Ishikawa (cell line): Measurements from ENCODE around the gene AKAP3.

ENCODE experiments used
- CEBPB ChIP-seq: IDR thresholded peaks from 2 replicates; pipeline ENCODE4 v1.6.1; 2012
- CREB1 ChIP-seq: IDR thresholded peaks from 2 replicates; pipeline ENCODE4 v1.6.1; 2012; ENCODE audit warnings: low read depth
- EGR1 ChIP-seq: IDR thresholded peaks from 2 replicates; pipeline ENCODE4 v1.6.1; 2012
- EP300 ChIP-seq: IDR thresholded peaks from 2 replicates; pipeline ENCODE4 v1.6.1; 2012; ENCODE audit warnings: borderline replicate concordance
- FOXM1 ChIP-seq: IDR thresholded peaks from 2 replicates; pipeline ENCODE4 v1.6.1; 2012; ENCODE audit warnings: low read depth, borderline replicate concordance
- NFIC ChIP-seq: IDR thresholded peaks from 2 replicates; pipeline ENCODE4 v1.6.1; 2012
- RAD21 ChIP-seq: IDR thresholded peaks from 2 replicates; pipeline ENCODE4 v1.6.1; 2012; ENCODE audit warnings: low read depth
- TAF1 ChIP-seq: IDR thresholded peaks from 2 replicates; pipeline ENCODE4 v1.6.1; 2012; ENCODE audit warnings: low read depth, mild to moderate bottlenecking
- TCF12 ChIP-seq: IDR thresholded peaks from 2 replicates; pipeline ENCODE4 v1.6.1; 2012; ENCODE audit warnings: low read depth
- TEAD4 ChIP-seq: IDR thresholded peaks from 2 replicates; pipeline ENCODE4 v1.6.1; 2012
- YY1 ChIP-seq: IDR thresholded peaks from 2 replicates; pipeline ENCODE4 v1.6.1; 2012; ENCODE audit warnings: low read depth
- ZBTB7A ChIP-seq: IDR thresholded peaks from 2 replicates; pipeline ENCODE4 v1.6.1; 2012; ENCODE audit warnings: low read depth
- TF ChIP-seq, protein P1 (sequence below): IDR thresholded peaks from 2 replicates; pipeline ENCODE4 v1.6.1; 2012; ENCODE audit warnings: low read depth, mild to moderate bottlenecking
- TF ChIP-seq, protein P2 (sequence below): IDR thresholded peaks from 2 replicates; pipeline ENCODE4 v1.6.1; 2012
- TF ChIP-seq, protein P3 (sequence below): IDR thresholded peaks from 2 replicates; pipeline ENCODE4 v1.6.1; 2012

The AKAP3 gene

GRCh38 chr12:4648501-4649357 is at the start of gene AKAP3, which contains the start of gene NDUFA9:
Gene AKAP3 (minus strand): TSS chr12:4649051. CDS start chr12:4638196, 10,855 bp downstream.
Gene NDUFA9 (plus strand): TSS chr12:4649114. CDS start chr12:4649127, 13 bp downstream.
- TF ChIP-seq, protein P1, sequence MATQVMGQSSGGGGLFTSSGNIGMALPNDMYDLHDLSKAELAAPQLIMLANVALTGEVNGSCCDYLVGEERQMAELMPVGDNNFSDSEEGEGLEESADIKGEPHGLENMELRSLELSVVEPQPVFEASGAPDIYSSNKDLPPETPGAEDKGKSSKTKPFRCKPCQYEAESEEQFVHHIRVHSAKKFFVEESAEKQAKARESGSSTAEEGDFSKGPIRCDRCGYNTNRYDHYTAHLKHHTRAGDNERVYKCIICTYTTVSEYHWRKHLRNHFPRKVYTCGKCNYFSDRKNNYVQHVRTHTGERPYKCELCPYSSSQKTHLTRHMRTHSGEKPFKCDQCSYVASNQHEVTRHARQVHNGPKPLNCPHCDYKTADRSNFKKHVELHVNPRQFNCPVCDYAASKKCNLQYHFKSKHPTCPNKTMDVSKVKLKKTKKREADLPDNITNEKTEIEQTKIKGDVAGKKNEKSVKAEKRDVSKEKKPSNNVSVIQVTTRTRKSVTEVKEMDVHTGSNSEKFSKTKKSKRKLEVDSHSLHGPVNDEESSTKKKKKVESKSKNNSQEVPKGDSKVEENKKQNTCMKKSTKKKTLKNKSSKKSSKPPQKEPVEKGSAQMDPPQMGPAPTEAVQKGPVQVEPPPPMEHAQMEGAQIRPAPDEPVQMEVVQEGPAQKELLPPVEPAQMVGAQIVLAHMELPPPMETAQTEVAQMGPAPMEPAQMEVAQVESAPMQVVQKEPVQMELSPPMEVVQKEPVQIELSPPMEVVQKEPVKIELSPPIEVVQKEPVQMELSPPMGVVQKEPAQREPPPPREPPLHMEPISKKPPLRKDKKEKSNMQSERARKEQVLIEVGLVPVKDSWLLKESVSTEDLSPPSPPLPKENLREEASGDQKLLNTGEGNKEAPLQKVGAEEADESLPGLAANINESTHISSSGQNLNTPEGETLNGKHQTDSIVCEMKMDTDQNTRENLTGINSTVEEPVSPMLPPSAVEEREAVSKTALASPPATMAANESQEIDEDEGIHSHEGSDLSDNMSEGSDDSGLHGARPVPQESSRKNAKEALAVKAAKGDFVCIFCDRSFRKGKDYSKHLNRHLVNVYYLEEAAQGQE = 0 out of 2 replicates have a peak, but pooled peaks have one; percentile 20
- TF ChIP-seq, protein P2, sequence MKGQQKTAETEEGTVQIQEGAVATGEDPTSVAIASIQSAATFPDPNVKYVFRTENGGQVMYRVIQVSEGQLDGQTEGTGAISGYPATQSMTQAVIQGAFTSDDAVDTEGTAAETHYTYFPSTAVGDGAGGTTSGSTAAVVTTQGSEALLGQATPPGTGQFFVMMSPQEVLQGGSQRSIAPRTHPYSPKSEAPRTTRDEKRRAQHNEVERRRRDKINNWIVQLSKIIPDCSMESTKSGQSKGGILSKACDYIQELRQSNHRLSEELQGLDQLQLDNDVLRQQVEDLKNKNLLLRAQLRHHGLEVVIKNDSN = peak; percentile 87
- TF ChIP-seq ZBTB7A (no peak), EGR1 (no peak; the same call in 1 of the 2 replicates), YY1 (peak; percentile 99), NFIC (no peak; the same call in 1 of the 2 replicates), CEBPB (no peak), EP300 (no peak; the same call in 1 of the 2 replicates), FOXM1 (no peak), RAD21 (no peak), TEAD4 (peak; percentile 51; the same call in 1 of the 2 replicates), TAF1 (peak; percentile 98), TCF12 (peak; percentile 80; the same call in 1 of the 2 replicates), CREB1 (0 out of 2 replicates have a peak, but pooled peaks have one; percentile 21)
- TF ChIP-seq, protein P3, sequence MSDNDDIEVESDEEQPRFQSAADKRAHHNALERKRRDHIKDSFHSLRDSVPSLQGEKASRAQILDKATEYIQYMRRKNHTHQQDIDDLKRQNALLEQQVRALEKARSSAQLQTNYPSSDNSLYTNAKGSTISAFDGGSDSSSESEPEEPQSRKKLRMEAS = peak; percentile 49

DNA sequence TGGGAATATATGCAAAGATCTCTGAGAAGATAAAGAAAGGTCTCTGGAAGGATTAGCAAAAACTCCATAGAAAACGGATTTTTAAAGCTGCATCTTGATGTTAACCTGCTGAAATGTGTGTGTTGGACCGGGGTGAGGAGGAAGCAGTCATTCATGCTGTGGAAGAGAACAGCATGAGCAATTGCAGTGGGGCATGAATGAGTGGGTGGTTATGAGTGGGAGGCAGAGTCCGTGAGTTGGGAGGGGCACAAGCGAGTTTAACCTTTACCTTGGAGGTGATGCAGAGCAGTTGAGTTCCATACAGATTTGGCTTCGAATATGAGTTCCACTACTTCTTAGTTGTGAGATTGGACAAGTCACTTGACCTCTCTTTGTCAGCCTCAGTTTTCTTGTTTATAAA is 41.9 kb upstream of the AKAP3 start:
- TF ChIP-seq EGR1 (no peak), CREB1 (no peak), RAD21 (no peak), TEAD4 (no peak)

DNA sequence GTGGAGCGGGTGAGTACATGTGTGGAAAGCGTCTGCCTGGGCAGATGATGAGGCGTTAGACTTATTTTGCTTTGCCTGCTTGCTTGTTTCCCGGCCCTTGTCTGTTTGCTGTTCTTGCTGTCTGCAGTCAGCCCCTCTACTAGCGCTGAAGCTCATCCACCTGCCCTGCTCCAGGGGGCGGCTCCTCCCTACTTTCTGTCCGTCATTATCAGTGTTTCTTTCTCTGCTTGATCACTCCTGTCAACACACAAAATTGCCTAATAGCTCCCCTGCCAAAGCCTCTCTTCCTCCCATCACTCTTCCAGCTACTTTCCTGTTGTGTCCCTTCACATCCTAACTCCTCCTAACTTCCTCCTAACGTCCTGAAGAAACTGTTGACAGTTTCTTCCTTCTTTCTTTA is 36.5 kb upstream of the AKAP3 start:
- TF ChIP-seq TCF12 = no peak
- TF ChIP-seq FOXM1 = no peak
- TF ChIP-seq TEAD4 = no peak
- no peak for TF ChIP-seq RAD21
- TF ChIP-seq, protein P3 = no peak
- no peak for TF ChIP-seq NFIC
- no peak for TF ChIP-seq ZBTB7A
- no peak for TF ChIP-seq TAF1
- TF ChIP-seq, protein P1 = no peak
- no peak for TF ChIP-seq YY1
- TF ChIP-seq EGR1 = no peak
- TF ChIP-seq CREB1 = no peak
- no peak for TF ChIP-seq CEBPB
- TF ChIP-seq EP300 = no peak
- TF ChIP-seq, protein P2 = no peak

- no peak for TF ChIP-seq RAD21
- no peak for TF ChIP-seq YY1
- no peak for TF ChIP-seq EP300
- TF ChIP-seq CREB1 = no peak
- TF ChIP-seq TAF1 = no peak
- TF ChIP-seq CEBPB = no peak
- TF ChIP-seq FOXM1 = no peak
- TF ChIP-seq, protein P3 = no peak
- TF ChIP-seq ZBTB7A = no peak
- TF ChIP-seq, protein P2 = no peak
- no peak for TF ChIP-seq NFIC
Observed at GRCh38 chr12:4681732-4682131, 32.9 kb upstream of the AKAP3 start.
